Gastrocnemius medialis (tissue), 4 donors: ENCODE measurements around the gene CPNE5.

Experiments used
- POLR2A ChIP-seq, 2 donors: fragments of 450-650 bp; IDR thresholded peaks; one replicate each; pipeline ENCODE4 v1.6.1; 2017; ENCODE audit warnings: antibody characterized with exemption in 2 of 2, mild to moderate bottlenecking in 2 of 2, moderate library complexity in 2 of 2
- TF ChIP-seq, protein P1 (sequence below), 5 experiments: fragments of 450-650 bp in 3 of 5; fragments of 200-600 bp in 2 of 5; sonication (generic) in 2 of 5; IDR thresholded peaks in 4 of 5; conservative IDR thresholded peaks in 1 of 5; 1 replicate in 4 of 5; 2 replicates in 1 of 5; pipeline ENCODE4 v1.5.1; 2016 to 2019; ENCODE audit warnings: antibody characterized with exemption in 5 of 5, mild to moderate bottlenecking in 3 of 5, moderate library complexity in 3 of 5

- no peak for TF ChIP-seq POLR2A (IDR thresholded peaks at IDR 0.05)
- TF ChIP-seq, protein P1, sequence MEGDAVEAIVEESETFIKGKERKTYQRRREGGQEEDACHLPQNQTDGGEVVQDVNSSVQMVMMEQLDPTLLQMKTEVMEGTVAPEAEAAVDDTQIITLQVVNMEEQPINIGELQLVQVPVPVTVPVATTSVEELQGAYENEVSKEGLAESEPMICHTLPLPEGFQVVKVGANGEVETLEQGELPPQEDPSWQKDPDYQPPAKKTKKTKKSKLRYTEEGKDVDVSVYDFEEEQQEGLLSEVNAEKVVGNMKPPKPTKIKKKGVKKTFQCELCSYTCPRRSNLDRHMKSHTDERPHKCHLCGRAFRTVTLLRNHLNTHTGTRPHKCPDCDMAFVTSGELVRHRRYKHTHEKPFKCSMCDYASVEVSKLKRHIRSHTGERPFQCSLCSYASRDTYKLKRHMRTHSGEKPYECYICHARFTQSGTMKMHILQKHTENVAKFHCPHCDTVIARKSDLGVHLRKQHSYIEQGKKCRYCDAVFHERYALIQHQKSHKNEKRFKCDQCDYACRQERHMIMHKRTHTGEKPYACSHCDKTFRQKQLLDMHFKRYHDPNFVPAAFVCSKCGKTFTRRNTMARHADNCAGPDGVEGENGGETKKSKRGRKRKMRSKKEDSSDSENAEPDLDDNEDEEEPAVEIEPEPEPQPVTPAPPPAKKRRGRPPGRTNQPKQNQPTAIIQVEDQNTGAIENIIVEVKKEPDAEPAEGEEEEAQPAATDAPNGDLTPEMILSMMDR (IDR thresholded peaks at IDR 0.05 in 4 of 5, conservative IDR thresholded peaks at IDR 0.05 in 1 of 5): no peak
Measured at GRCh38 chr6:36697481-36697903, 141.8 kb downstream of the CPNE5 start, which contains the start of gene RAB44.
